ENCODE results near the gene RNF157. TPM values are rescaled to one million over a fixed set of nuclear protein-coding genes. Genes with fewer than 3 reads are reported as not detected.
A peak's percentile ranks its signal among the peaks of the same experiment; 100 is the strongest.
"Not testable (repeated sequence)": the region's sequence is repeated elsewhere in the genome, so short reads cannot be mapped to it uniquely, and the experiment has no call there.

The RNF157 gene
- total RNA-seq, 1 donor from 2014 or later = 43.5 TPM

GRCh38 chr17:76193591-76193990, 46.7 kb downstream of the RNF157 start:
- no peak overlapping the region for H3K4me3 Mint-ChIP-seq (ENCODE audit: low read depth)
- peaks cover 21% of the 10 kb centered on the region for H3K4me1 Mint-ChIP-seq (ENCODE audit: low read depth)
- H3K36me3 Mint-ChIP-seq (ENCODE audit: insufficient read depth) = peaks cover 3% of the 10 kb centered on the region
- no peaks in the 10 kb centered on the region for H3K9me3 Mint-ChIP-seq (ENCODE audit: low read depth)
- TF ChIP-seq CTCF (IDR thresholded peaks at IDR 0.05; ENCODE audit: unreplicated experiment) = no peak
- no peaks in the 10 kb centered on the region for H3K27me3 Mint-ChIP-seq
- DNase-seq (ENCODE audit: low spot score, unreplicated experiment) = no peak
- peak overlapping the region; percentile 71 for H3K27ac Mint-ChIP-seq

GRCh38 chr17:76191896-76192295, 48.4 kb downstream of the RNF157 start:
- TF ChIP-seq CTCF (IDR thresholded peaks at IDR 0.05; ENCODE audit: unreplicated experiment) = no peak
- Mint-ChIP-seq H3K4me1 (ENCODE audit: low read depth) (peaks cover 27% of the 10 kb centered on the region), H3K27ac (no peak overlapping the region), H3K36me3 (ENCODE audit: insufficient read depth) (peaks cover 3% of the 10 kb centered on the region), H3K4me3 (ENCODE audit: low read depth) (no peak overlapping the region), H3K27me3 (no peaks in the 10 kb centered on the region), H3K9me3 (ENCODE audit: low read depth) (no peaks in the 10 kb centered on the region)
- no peak for DNase-seq (ENCODE audit: low spot score, unreplicated experiment)

- H3K4me1 Mint-ChIP-seq (ENCODE audit: low read depth) = peaks cover 29% of the 10 kb centered on the region
- no peaks in the 10 kb centered on the region for H3K9me3 Mint-ChIP-seq (ENCODE audit: low read depth)
- no peak overlapping the region for H3K27ac Mint-ChIP-seq
- no peak for TF ChIP-seq CTCF (IDR thresholded peaks at IDR 0.05; ENCODE audit: unreplicated experiment)
- no peak for DNase-seq (ENCODE audit: low spot score, unreplicated experiment)
- H3K27me3 Mint-ChIP-seq = no peaks in the 10 kb centered on the region
- no peak overlapping the region for H3K4me3 Mint-ChIP-seq (ENCODE audit: low read depth)
- peaks cover 4% of the 10 kb centered on the region for H3K36me3 Mint-ChIP-seq (ENCODE audit: insufficient read depth)
Observed at GRCh38 chr17:76189741-76190140, 50.6 kb downstream of the RNF157 start.

GRCh38 chr17:76189247-76189646, 51.0 kb downstream of the RNF157 start:
- Mint-ChIP-seq H3K27ac (no peak overlapping the region), H3K36me3 (ENCODE audit: insufficient read depth) (peaks cover 4% of the 10 kb centered on the region), H3K9me3 (ENCODE audit: low read depth) (no peaks in the 10 kb centered on the region), H3K4me1 (ENCODE audit: low read depth) (peaks cover 26% of the 10 kb centered on the region), H3K27me3 (no peaks in the 10 kb centered on the region), H3K4me3 (ENCODE audit: low read depth) (no peak overlapping the region)
- no peak for TF ChIP-seq CTCF (IDR thresholded peaks at IDR 0.05; ENCODE audit: unreplicated experiment)
- DNase-seq (ENCODE audit: low spot score, unreplicated experiment) = no peak

- DNase-seq (ENCODE audit: low spot score, unreplicated experiment) = no peak
- Mint-ChIP-seq H3K27ac (no peak overlapping the region), H3K4me1 (ENCODE audit: low read depth) (peaks cover 17% of the 10 kb centered on the region), H3K36me3 (ENCODE audit: insufficient read depth) (peaks cover 4% of the 10 kb centered on the region), H3K27me3 (no peaks in the 10 kb centered on the region), H3K4me3 (ENCODE audit: low read depth) (no peak overlapping the region), H3K9me3 (ENCODE audit: low read depth) (no peaks in the 10 kb centered on the region)
- no peak for TF ChIP-seq CTCF (IDR thresholded peaks at IDR 0.05; ENCODE audit: unreplicated experiment)
Observed at GRCh38 chr17:76188213-76189016, 51.9 kb downstream of the RNF157 start.

GRCh38 chr17:76186774-76187173, 53.5 kb downstream of the RNF157 start:
- peaks cover 15% of the 10 kb centered on the region for H3K4me1 Mint-ChIP-seq (ENCODE audit: low read depth)
- H3K9me3 Mint-ChIP-seq (ENCODE audit: low read depth); H3K4me3 Mint-ChIP-seq (ENCODE audit: low read depth); DNase-seq (ENCODE audit: low spot score, unreplicated experiment); H3K36me3 Mint-ChIP-seq (ENCODE audit: insufficient read depth); H3K27me3 Mint-ChIP-seq; H3K27ac Mint-ChIP-seq: not testable (repeated sequence)
